ENCODE measurements around the gene POLE4. TPM values are rescaled to one million over a fixed set of nuclear protein-coding genes. Genes with fewer than 3 reads are reported as not detected.
A peak's percentile ranks its signal among the peaks of the same experiment; 100 is the strongest.

Gene POLE4
- total and polyA plus RNA-seq, 2 donors (not counting 1 experiment from before 2014, with no cell fraction given): 26.3 to 28.9 TPM

DNA sequence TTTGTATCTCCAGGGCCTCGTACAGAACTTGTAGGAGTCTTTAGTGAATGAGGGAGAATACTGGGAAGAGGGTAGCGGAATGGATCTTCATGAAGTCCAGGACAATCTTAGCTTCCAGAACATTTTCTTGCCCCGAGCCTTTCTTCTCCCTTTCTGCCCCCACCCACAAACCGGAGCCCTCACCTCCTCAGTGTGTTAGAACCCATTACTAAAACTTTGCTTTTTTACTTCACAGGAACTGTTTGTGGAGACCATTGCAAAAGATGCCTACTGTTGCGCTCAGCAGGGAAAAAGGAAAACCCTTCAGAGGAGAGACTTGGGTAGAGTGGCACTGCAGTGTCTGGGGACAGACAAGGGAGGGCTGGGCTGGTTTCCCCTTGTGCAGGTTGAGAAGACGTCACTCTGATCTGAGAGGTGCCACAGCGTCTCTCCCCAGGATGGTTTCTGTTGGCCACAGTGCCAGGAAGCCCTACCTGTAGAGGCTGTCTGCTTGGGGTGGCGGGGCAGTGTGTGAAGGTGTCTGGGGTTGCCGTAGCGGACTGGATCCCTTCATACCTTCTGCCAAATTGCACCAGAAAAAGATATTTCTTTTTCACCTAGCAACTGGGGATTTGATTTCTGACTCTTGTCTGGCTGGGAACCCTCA is 786 bp downstream of the POLE4 start:
- Histone ChIP-seq H3K27me3 (ENCODE audit: control insufficient read depth, insufficient read depth, low read length) (no peaks in the 10 kb centered on the region), H2AFZ (ENCODE audit: low read length) (peak overlapping the region; percentile 63), H3K9me3 (ENCODE audit: control insufficient read depth, insufficient read depth, low read depth, low read length) (no peaks in the 10 kb centered on the region), H3K79me2 (ENCODE audit: control insufficient read depth, insufficient read depth, low read length) (no peaks in the 10 kb centered on the region), H3K27ac (ENCODE audit: insufficient read depth, low read length) (no peak overlapping the region), H3K4me1 (ENCODE audit: control insufficient read depth, extremely low read depth, insufficient read depth, low read length) (no peaks in the 10 kb centered on the region), H4K20me1 (ENCODE audit: control insufficient read depth, extremely low read depth, insufficient read depth, low read length) (no peaks in the 10 kb centered on the region), H3K9ac (ENCODE audit: insufficient read depth, low read length) (no peak overlapping the region), H3K4me3 (replicated peaks in 1 of 4; ENCODE audit: control extremely low read depth in 1 of 4, insufficient read depth in 1 of 4, low read depth in 3 of 4, low read length in 4 of 4) (peak overlapping the region; percentile 42 to 70 (median 63)), H3K36me3 (ENCODE audit: control insufficient read depth, insufficient read depth, low read length) (no peaks in the 10 kb centered on the region), H3K4me2 (ENCODE audit: extremely low read depth, insufficient read depth, low read length) (peak overlapping the region; percentile 73)
- TF ChIP-seq, protein P1, sequence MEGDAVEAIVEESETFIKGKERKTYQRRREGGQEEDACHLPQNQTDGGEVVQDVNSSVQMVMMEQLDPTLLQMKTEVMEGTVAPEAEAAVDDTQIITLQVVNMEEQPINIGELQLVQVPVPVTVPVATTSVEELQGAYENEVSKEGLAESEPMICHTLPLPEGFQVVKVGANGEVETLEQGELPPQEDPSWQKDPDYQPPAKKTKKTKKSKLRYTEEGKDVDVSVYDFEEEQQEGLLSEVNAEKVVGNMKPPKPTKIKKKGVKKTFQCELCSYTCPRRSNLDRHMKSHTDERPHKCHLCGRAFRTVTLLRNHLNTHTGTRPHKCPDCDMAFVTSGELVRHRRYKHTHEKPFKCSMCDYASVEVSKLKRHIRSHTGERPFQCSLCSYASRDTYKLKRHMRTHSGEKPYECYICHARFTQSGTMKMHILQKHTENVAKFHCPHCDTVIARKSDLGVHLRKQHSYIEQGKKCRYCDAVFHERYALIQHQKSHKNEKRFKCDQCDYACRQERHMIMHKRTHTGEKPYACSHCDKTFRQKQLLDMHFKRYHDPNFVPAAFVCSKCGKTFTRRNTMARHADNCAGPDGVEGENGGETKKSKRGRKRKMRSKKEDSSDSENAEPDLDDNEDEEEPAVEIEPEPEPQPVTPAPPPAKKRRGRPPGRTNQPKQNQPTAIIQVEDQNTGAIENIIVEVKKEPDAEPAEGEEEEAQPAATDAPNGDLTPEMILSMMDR (conservative IDR thresholded peaks at IDR 0.05 in 1 of 2, IDR thresholded peaks at IDR 0.05 in 1 of 2; ENCODE audit: low read depth in 1 of 2, low read length in 2 of 2): no peak
- no peak for TF ChIP-seq EZH2 (IDR thresholded peaks at IDR 0.05; ENCODE audit: low read length, missing control alignments)
- DNase-seq (ENCODE audit: low read depth in 2 of 2): no peak

DNA sequence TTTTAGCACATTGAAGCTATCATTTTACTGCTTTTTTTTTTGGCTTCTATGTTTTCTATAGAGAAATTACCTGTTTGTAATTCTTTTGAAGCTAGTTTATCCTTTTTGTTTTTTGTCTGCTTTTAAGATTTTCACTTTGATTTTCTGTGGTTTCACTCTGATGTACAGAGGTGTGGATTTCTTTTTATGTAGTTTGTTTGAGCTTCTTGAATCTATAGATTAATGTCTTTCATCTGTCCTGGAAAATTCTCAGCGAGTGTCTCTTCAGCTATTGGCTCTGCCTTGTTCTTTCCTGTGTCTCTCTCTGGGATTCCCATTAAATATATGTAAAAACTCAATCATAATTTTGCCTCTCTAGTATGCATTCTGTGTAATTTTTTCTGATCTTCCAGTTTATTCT is 8.4 kb downstream of the POLE4 start:
- no peak overlapping the region for H3K4me2 ChIP-seq (ENCODE audit: extremely low read depth, insufficient read depth, low read length)
- H3K36me3 ChIP-seq (ENCODE audit: control insufficient read depth, insufficient read depth, low read length): peaks cover 3% of the 10 kb centered on the region
- no peaks in the 10 kb centered on the region for H4K20me1 ChIP-seq (ENCODE audit: control insufficient read depth, extremely low read depth, insufficient read depth, low read length)
- H3K9ac ChIP-seq (ENCODE audit: insufficient read depth, low read length): no peak overlapping the region
- H3K4me3 ChIP-seq (replicated peaks in 1 of 4; ENCODE audit: control extremely low read depth in 1 of 4, insufficient read depth in 1 of 4, low read depth in 3 of 4, low read length in 4 of 4): no peak overlapping the region
- no peak for DNase-seq (ENCODE audit: low read depth in 2 of 2)
- H3K79me2 ChIP-seq (ENCODE audit: control insufficient read depth, insufficient read depth, low read length): no peaks in the 10 kb centered on the region
- H3K27ac ChIP-seq (ENCODE audit: insufficient read depth, low read length): no peak overlapping the region
- H3K9me3 ChIP-seq (ENCODE audit: control insufficient read depth, insufficient read depth, low read depth, low read length): no peaks in the 10 kb centered on the region
- no peak overlapping the region for H2AFZ ChIP-seq (ENCODE audit: low read length)
- TF ChIP-seq, protein P1 (conservative IDR thresholded peaks at IDR 0.05 in 1 of 2, IDR thresholded peaks at IDR 0.05 in 1 of 2; ENCODE audit: low read depth in 1 of 2, low read length in 2 of 2): no peak
- TF ChIP-seq EZH2 (IDR thresholded peaks at IDR 0.05; ENCODE audit: low read length, missing control alignments): no peak
- H3K27me3 ChIP-seq (ENCODE audit: control insufficient read depth, insufficient read depth, low read length): no peaks in the 10 kb centered on the region
- H3K4me1 ChIP-seq (ENCODE audit: control insufficient read depth, extremely low read depth, insufficient read depth, low read length): no peaks in the 10 kb centered on the region

DNA sequence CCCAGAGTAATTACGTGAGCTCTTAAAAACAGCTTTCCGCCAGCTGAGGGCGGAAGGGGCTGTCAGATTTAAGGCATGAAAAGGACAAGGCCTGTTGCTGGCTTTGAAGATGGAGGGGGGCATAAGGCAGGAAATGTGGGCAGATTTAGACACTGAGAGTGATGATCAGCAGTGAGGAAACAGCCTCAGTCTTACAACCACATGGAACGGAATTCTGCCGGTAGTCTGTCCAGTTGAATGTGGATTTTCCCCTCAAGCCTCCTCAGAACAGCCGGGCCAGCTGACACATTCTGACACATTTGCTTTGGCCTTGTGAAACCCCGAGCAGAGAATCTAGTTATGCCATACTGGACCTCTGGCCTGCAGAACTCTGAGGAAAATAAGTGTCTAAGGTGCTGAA is 16.6 kb downstream of the POLE4 start:
- Histone ChIP-seq H3K27me3 (ENCODE audit: control insufficient read depth, insufficient read depth, low read length) (no peaks in the 10 kb centered on the region), H3K4me3 (replicated peaks in 1 of 4; ENCODE audit: control extremely low read depth in 1 of 4, insufficient read depth in 1 of 4, low read depth in 3 of 4, low read length in 4 of 4) (no peak overlapping the region), H3K4me1 (ENCODE audit: control insufficient read depth, extremely low read depth, insufficient read depth, low read length) (no peaks in the 10 kb centered on the region), H3K9me3 (ENCODE audit: control insufficient read depth, insufficient read depth, low read depth, low read length) (no peaks in the 10 kb centered on the region), H3K79me2 (ENCODE audit: control insufficient read depth, insufficient read depth, low read length) (no peaks in the 10 kb centered on the region), H3K4me2 (ENCODE audit: extremely low read depth, insufficient read depth, low read length) (no peak overlapping the region), H3K36me3 (ENCODE audit: control insufficient read depth, insufficient read depth, low read length) (no peaks in the 10 kb centered on the region), H2AFZ (ENCODE audit: low read length) (no peak overlapping the region), H3K9ac (ENCODE audit: insufficient read depth, low read length) (no peak overlapping the region), H3K27ac (ENCODE audit: insufficient read depth, low read length) (no peak overlapping the region), H4K20me1 (ENCODE audit: control insufficient read depth, extremely low read depth, insufficient read depth, low read length) (no peaks in the 10 kb centered on the region)
- no peak for TF ChIP-seq EZH2 (IDR thresholded peaks at IDR 0.05; ENCODE audit: low read length, missing control alignments)
- TF ChIP-seq, protein P1 (conservative IDR thresholded peaks at IDR 0.05 in 1 of 2, IDR thresholded peaks at IDR 0.05 in 1 of 2; ENCODE audit: low read depth in 1 of 2, low read length in 2 of 2): no peak
- DNase-seq (ENCODE audit: low read depth in 2 of 2): no peak

Data from fibroblast of lung (primary cell).